ENCODE data around the gene ZC2HC1B. TPM values are rescaled to one million over a fixed set of nuclear protein-coding genes. Genes with fewer than 3 reads are reported as not detected.

ZC2HC1B gene
- total and polyA plus RNA-seq, 9 of the 15 experiments (the other 6 are each of a cell fraction or from before 2014, with no cell fraction given) = not detected

DNA sequence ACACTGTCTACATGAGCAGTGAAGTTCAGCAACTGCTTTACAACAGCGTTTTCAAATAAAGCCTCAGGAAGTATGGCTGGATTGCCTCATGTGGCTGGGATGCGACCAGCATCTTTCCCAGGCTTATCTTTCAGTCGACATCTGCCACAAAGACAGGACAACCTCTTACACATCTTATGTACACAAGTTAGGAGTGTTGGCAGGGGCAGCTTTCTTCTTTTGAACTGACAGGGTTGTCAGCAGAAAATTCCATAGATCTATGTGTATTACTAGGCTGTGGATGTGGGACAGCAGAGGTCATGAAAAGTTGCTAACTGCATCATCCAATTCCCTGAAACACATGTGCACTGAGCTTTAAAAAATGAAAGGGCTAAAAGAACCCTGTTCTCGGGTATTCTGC lies 95.7 kb downstream of the ZC2HC1B start:
- WGBS (ENCODE audit: insufficient coverage, low coverage, missing lambda C conversion rate) = 24% methylated on average over 4 of the region's 4 CpGs
- Histone ChIP-seq H3K9me1 (ENCODE audit: control insufficient read depth, insufficient read depth, low read length) (no peaks in the 10 kb centered on the region), H3K9me3 (replicated peaks; ENCODE audit: control insufficient read depth, insufficient read depth, low read depth, low read length) (no peaks in the 10 kb centered on the region), H4K20me1 (replicated peaks; ENCODE audit: control insufficient read depth, insufficient read depth, low read length) (no peaks in the 10 kb centered on the region), H3K9ac (ENCODE audit: insufficient read depth in 1 of 2, low read depth in 2 of 2, low read length in 2 of 2) (no peak overlapping the region), H3K36me3 (ENCODE audit: control insufficient read depth, insufficient read depth, low read length) (no peaks in the 10 kb centered on the region), H3K4me3 (no peak overlapping the region), H3K79me2 (ENCODE audit: control insufficient read depth, insufficient read depth, low read length) (no peaks in the 10 kb centered on the region), H3K4me1 (replicated peaks in 1 of 2; ENCODE audit: control insufficient read depth in 2 of 2, insufficient read depth in 2 of 2, low read length in 2 of 2) (peaks cover 0 to 3% of the 10 kb centered on the region in 2 experiments; a peak in 3 of 5 replicates), H3K27ac (ENCODE audit: extremely low read depth, low read depth, low read length) (no peak overlapping the region), H3K4me2 (ENCODE audit: insufficient read depth, low read length) (no peak overlapping the region), H3K27me3 (ENCODE audit: control insufficient read depth in 2 of 2, insufficient read depth in 2 of 2, low read length in 2 of 2) (no peaks in the 10 kb centered on the region), H2AFZ (ENCODE audit: low read depth, low read length) (no peak overlapping the region)
- intact Hi-C loops (cut with micrococcal nuclease) (no loop called here), in situ Hi-C loops (cut with MboI) (no loop called here)
- TF ChIP-seq FOXA3 (CRISPR knock-in tag; conservative IDR thresholded peaks at IDR 0.05 in 1 of 2, IDR thresholded peaks at IDR 0.05 in 1 of 2) = 0 out of 4 replicates have a peak, but pooled peaks have one; percentile 7 to 25
- TF ChIP-seq HEY1 (CRISPR knock-in tag; IDR thresholded peaks at IDR 0.05; ENCODE audit: borderline replicate concordance) = no peak
- ChIA-PET POLR2A (no interaction called here), CTCF (ENCODE audit: low intra/inter-chr PET ratio) (no interaction called here)
- ATAC-seq = no peak
- DNase-seq (ENCODE audit: extremely low read depth in 1 of 4, low spot score in 3 of 4) = no peak
- BruUV-seq (replicated peaks) = no TSS peak
- FAIRE-seq = no peak

- Histone ChIP-seq H3K9me3 (replicated peaks; ENCODE audit: control insufficient read depth, insufficient read depth, low read depth, low read length) (no peaks in the 10 kb centered on the region), H3K4me2 (ENCODE audit: insufficient read depth, low read length) (no peak overlapping the region), H3K79me2 (ENCODE audit: control insufficient read depth, insufficient read depth, low read length) (no peaks in the 10 kb centered on the region), H3K9me1 (ENCODE audit: control insufficient read depth, insufficient read depth, low read length) (no peaks in the 10 kb centered on the region), H3K9ac (ENCODE audit: insufficient read depth in 1 of 2, low read depth in 2 of 2, low read length in 2 of 2) (no peak overlapping the region), H2AFZ (ENCODE audit: low read depth, low read length) (no peak overlapping the region), H3K27ac (ENCODE audit: extremely low read depth, low read depth, low read length) (no peak overlapping the region), H3K36me3 (ENCODE audit: control insufficient read depth, insufficient read depth, low read length) (peaks cover 4% of the 10 kb centered on the region; the same call in 1 of the 3 replicates), H3K4me1 (replicated peaks in 1 of 2; ENCODE audit: control insufficient read depth in 2 of 2, insufficient read depth in 2 of 2, low read length in 2 of 2) (peaks cover 0 to 6% of the 10 kb centered on the region in 2 experiments; a peak in 3 of 5 replicates), H4K20me1 (replicated peaks; ENCODE audit: control insufficient read depth, insufficient read depth, low read length) (no peaks in the 10 kb centered on the region), H3K4me3 (no peak overlapping the region), H3K27me3 (ENCODE audit: control insufficient read depth in 2 of 2, insufficient read depth in 2 of 2, low read length in 2 of 2) (no peaks in the 10 kb centered on the region)
- intact Hi-C loops (cut with micrococcal nuclease) (no loop called here), in situ Hi-C loops (cut with MboI) (no loop called here)
- TF ChIP-seq MXI1 (IDR thresholded peaks at IDR 0.05; ENCODE audit: low read depth, low read length) (no peak), SMARCE1 (IDR thresholded peaks at IDR 0.05) (no peak), DDX20 (tag; IDR thresholded peaks at IDR 0.05; ENCODE audit: low read depth) (no peak), ADNP (tag; IDR thresholded peaks at IDR 0.05) (no peak), TRIM28 (IDR thresholded peaks at IDR 0.05) (no peak), ZNF707 (CRISPR knock-in tag; conservative IDR thresholded peaks at IDR 0.05) (no peak), ZBTB9 (CRISPR knock-in tag; IDR thresholded peaks at IDR 0.05) (no peak), SAP30 (IDR thresholded peaks at IDR 0.05; ENCODE audit: borderline replicate concordance, insufficient read depth, low read depth, low read length, poor library complexity, severe bottlenecking) (no peak)
- ChIA-PET CTCF (ENCODE audit: low intra/inter-chr PET ratio) (no interaction called here), POLR2A (no interaction called here)
- FAIRE-seq (no peak), DNase-seq (ENCODE audit: extremely low read depth in 1 of 4, low spot score in 3 of 4) (no peak), ATAC-seq (no peak)
- 36% methylated on average over 3 of the region's 3 CpGs for WGBS (ENCODE audit: insufficient coverage, low coverage, missing lambda C conversion rate)
- BruUV-seq (replicated peaks) = no TSS peak
Measured at GRCh38 chr6:143961066-143961465, 96.8 kb downstream of the ZC2HC1B start.

Data from K562 (cell line).